Parathyroid adenoma (tissue), 2 donors: ENCODE results near the gene TRABD2B.

ENCODE experiments used
- H2AFZ ChIP-seq: fragments of 300-600 bp; sonication (generic); one replicate; pipeline ENCODE4 v1.7.0; 2017; ENCODE audit warnings: antibody characterized with exemption, mild to moderate bottlenecking
- H3K27ac ChIP-seq: fragments of 300-600 bp; sonication (generic); one replicate; pipeline ENCODE4 v1.7.0; 2017
- H3K27me3 ChIP-seq: fragments of 300-600 bp; sonication (generic); one replicate; pipeline ENCODE4 v1.7.0; 2017; ENCODE audit warnings: low read length; ENCODE audit not compliant: control insufficient read depth, insufficient read depth
- H3K36me3 ChIP-seq: fragments of 300-600 bp; sonication (generic); one replicate; pipeline ENCODE4 v1.7.0; 2017; ENCODE audit warnings: low read length; ENCODE audit not compliant: control insufficient read depth, insufficient read depth
- H3K4me1 ChIP-seq: fragments of 300-600 bp; sonication (generic); one replicate; pipeline ENCODE4 v1.7.0; 2017; ENCODE audit warnings: control low read depth
- H3K4me2 ChIP-seq: fragments of 300-600 bp; sonication (generic); one replicate; pipeline ENCODE4 v1.7.0; 2017; ENCODE audit warnings: low read length
- H3K4me3 ChIP-seq: fragments of 300-600 bp; sonication (generic); one replicate; pipeline ENCODE4 v1.7.0; 2017; ENCODE audit warnings: low read depth, low read length
- H3K79me2 ChIP-seq: fragments of 300-600 bp; sonication (generic); one replicate; pipeline ENCODE4 v1.7.0; 2017; ENCODE audit warnings: control low read depth
- H3K9ac ChIP-seq: fragments of 300-600 bp; sonication (generic); one replicate; pipeline ENCODE4 v1.7.0; 2017; ENCODE audit warnings: mild to moderate bottlenecking
- H3K9me3 ChIP-seq: fragments of 300-600 bp; sonication (generic); one replicate; pipeline ENCODE4 v1.7.0; 2017; ENCODE audit warnings: low read length; ENCODE audit not compliant: control insufficient read depth
- TF ChIP-seq, protein P1 (sequence below): fragments of 300-600 bp; sonication (generic); IDR thresholded peaks from one replicate; pipeline ENCODE4 v1.7.0; 2017; ENCODE audit warnings: antibody characterized with exemption, mild to moderate bottlenecking
- donor health status: primary hyperparathyroidism.

TRABD2B gene

DNA sequence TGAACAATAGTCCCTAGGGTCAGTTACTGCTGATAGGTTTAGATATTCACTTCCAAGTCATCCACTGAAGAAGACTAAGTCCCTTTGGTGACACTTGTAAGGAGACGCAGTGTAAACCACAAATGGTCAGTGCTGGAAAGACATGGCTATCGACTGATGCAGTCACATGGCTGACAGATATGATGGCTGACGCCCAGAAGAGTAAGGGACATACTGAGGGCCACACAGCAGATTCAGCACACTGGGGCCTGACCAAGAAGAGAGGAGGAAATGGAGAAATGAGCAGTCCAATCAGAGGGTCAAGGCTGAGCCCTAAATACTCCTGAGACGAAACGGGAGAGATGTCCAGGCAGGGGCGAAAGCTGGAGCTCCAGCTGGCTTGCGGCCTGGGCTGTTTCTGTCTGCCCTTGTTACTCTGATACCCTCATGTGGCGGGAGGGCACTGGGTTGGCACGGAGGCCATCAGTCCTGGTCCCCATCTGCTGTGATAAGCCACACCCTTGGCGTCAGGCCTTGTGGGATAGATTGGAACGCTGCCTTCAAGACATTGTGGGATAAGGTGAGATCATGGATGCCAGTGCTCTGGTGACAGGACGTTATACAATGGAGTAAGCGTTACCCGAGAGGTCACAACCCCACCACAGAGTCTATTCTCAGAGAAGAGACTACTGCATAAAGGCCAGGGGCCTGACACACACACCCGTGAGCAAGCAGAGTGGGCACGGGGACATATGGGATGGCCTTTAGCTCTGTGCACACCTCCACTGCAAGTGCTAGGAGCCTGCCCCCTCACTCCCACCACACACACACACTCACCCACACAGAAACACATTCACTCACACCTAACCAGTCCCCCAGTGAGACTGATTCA, 158.4 kb downstream of the TRABD2B start:
- no peaks in the 10 kb centered on the region for H3K27me3 ChIP-seq
- H3K4me3 ChIP-seq: no peak overlapping the region
- no peak overlapping the region for H3K9ac ChIP-seq
- H3K9me3 ChIP-seq: no peaks in the 10 kb centered on the region
- no peaks in the 10 kb centered on the region for H3K79me2 ChIP-seq
- TF ChIP-seq, protein P1, sequence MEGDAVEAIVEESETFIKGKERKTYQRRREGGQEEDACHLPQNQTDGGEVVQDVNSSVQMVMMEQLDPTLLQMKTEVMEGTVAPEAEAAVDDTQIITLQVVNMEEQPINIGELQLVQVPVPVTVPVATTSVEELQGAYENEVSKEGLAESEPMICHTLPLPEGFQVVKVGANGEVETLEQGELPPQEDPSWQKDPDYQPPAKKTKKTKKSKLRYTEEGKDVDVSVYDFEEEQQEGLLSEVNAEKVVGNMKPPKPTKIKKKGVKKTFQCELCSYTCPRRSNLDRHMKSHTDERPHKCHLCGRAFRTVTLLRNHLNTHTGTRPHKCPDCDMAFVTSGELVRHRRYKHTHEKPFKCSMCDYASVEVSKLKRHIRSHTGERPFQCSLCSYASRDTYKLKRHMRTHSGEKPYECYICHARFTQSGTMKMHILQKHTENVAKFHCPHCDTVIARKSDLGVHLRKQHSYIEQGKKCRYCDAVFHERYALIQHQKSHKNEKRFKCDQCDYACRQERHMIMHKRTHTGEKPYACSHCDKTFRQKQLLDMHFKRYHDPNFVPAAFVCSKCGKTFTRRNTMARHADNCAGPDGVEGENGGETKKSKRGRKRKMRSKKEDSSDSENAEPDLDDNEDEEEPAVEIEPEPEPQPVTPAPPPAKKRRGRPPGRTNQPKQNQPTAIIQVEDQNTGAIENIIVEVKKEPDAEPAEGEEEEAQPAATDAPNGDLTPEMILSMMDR: no peak
- H2AFZ ChIP-seq: no peak overlapping the region
- H3K36me3 ChIP-seq: no peaks in the 10 kb centered on the region
- H3K4me1 ChIP-seq: no peaks in the 10 kb centered on the region
- H3K27ac ChIP-seq: no peak overlapping the region
- no peak overlapping the region for H3K4me2 ChIP-seq

DNA sequence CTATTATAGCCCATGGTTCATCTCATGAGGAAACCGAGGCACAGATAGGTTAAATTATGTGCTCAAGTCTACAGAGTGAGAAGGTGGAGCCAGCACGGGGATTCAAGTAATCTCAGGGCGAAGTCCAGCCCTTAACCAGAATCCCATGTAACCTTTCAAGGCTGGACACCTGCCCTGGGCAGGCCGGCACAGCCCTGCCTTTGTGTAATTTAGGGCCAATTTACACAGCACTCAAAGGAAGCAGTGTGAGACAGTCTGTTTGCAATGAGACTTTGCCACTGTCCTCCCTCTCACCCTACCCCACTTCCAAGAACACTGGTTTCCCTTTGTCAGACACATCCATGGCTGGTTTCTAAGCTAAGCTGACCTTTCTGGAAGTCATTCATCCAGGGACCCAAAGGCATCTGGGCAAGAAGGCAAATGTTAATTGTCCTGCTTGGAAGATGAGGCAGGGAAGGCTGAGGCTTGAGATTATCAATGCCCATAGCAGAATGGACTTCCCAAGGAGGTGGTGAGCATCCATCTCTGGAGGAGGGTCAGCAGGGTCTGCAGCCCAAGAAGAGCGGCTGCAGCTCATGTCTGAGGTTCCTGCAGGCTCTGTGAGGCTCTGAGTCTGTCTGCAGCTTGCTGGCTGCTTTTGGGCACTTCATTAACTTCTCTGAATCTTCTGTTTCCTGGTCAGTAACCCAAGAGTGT, 159.2 kb downstream of the TRABD2B start:
- Histone ChIP-seq H3K36me3 (no peaks in the 10 kb centered on the region), H3K9me3 (no peaks in the 10 kb centered on the region)

DNA sequence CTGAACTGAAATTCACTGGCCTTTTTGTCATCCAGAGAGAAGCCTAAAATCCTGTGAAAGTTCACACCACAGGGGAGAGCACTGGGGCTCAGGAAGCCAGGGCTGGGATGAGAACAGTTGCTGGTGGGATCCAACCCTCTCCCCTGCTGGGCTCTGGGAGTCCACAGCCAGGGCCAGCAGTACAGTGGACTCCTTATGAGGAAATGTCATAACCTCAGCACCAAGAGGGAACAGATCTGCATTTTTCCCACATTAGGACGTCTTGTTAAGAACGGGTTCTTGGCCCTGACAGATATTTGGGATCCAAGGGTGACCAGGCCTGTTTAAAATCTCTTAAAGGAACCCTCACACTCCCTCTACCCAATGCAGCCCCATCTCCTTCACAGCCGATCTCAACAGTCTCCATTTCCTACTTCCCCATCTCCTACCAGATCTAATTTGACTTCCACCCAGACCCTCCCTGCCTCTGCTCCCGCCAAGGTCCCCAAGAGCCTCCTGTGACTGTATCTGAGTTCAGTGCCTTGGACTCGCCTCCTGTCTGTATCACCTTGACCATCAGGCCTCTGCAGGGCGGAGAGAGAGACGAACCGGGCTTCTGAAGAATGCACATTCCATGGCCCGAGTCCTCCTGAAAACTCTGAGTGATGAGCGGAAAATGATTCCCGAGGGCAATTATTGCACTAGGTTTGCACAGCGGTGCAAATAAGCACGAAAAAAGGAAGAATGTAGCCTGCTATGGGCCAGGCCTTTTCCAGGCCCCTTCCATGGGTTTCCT, 159.9 kb downstream of the TRABD2B start:
- H3K9ac ChIP-seq: no peak overlapping the region

More for the DNA sequence above, 159.2 kb downstream of the TRABD2B start:
- no peaks in the 10 kb centered on the region for H3K79me2 ChIP-seq
- H3K27ac ChIP-seq: no peak overlapping the region
- no peak overlapping the region for H3K4me3 ChIP-seq
- TF ChIP-seq, protein P1: no peak
- H3K9ac ChIP-seq: no peak overlapping the region
- H3K27me3 ChIP-seq: no peaks in the 10 kb centered on the region
- H2AFZ ChIP-seq: no peak overlapping the region
- no peaks in the 10 kb centered on the region for H3K4me1 ChIP-seq
- H3K4me2 ChIP-seq: no peak overlapping the region

DNA sequence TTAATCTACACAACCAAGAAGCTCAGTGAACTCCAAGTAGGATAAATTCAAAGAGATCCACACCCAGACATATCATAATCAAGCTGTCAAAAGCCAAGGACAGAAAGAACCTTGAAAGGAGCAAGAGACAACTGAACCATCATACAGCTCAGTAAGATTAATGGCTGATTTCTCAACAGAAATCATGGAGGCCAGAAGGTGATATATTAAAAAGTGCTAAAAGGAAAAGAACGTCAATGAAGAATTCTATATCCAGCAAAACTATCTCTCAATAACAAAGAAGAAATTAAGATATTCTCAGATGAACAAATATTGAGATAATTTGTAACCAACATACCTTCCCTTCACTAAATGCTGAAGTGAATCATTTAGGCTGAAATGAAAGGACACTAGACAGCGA, 161.8 kb downstream of the TRABD2B start:
- no peaks in the 10 kb centered on the region for H3K36me3 ChIP-seq
- H3K9me3 ChIP-seq: no peaks in the 10 kb centered on the region
- H3K27me3 ChIP-seq: no peaks in the 10 kb centered on the region
- H3K4me1 ChIP-seq: no peaks in the 10 kb centered on the region
- no peak overlapping the region for H3K4me3 ChIP-seq
- H3K4me2 ChIP-seq: no peak overlapping the region
- H3K79me2 ChIP-seq: no peaks in the 10 kb centered on the region
- no peak overlapping the region for H3K9ac ChIP-seq
- H3K27ac ChIP-seq: no peak overlapping the region
- TF ChIP-seq, protein P1: no peak
- no peak overlapping the region for H2AFZ ChIP-seq

More for the DNA sequence above, 159.9 kb downstream of the TRABD2B start:
- H3K27me3 ChIP-seq: no peaks in the 10 kb centered on the region
- H3K4me2 ChIP-seq: no peak overlapping the region
- no peak overlapping the region for H3K27ac ChIP-seq
- no peaks in the 10 kb centered on the region for H3K4me1 ChIP-seq
- H3K4me3 ChIP-seq: no peak overlapping the region
- TF ChIP-seq, protein P1: no peak
- H2AFZ ChIP-seq: no peak overlapping the region
- no peaks in the 10 kb centered on the region for H3K36me3 ChIP-seq
- no peaks in the 10 kb centered on the region for H3K9me3 ChIP-seq
- H3K79me2 ChIP-seq: no peaks in the 10 kb centered on the region
